HG03060 (cell line): ENCODE measurements around the gene NHLRC4.

Experiments used
- ATAC-seq: cut with Tn5 transposase; IDR thresholded peaks from one replicate; pipeline ENCODE4 v1.9.1; 2021; ENCODE audit warnings: low read depth, moderate number of reproducible peaks; ENCODE audit not compliant: unreplicated experiment

The NHLRC4 gene, protein sequence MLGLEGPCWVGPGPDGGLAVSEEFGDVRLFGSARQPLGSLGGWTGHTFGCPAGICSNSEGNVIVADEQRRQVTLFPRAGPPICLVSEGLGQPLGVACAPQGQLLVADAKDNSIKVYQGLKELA

DNA sequence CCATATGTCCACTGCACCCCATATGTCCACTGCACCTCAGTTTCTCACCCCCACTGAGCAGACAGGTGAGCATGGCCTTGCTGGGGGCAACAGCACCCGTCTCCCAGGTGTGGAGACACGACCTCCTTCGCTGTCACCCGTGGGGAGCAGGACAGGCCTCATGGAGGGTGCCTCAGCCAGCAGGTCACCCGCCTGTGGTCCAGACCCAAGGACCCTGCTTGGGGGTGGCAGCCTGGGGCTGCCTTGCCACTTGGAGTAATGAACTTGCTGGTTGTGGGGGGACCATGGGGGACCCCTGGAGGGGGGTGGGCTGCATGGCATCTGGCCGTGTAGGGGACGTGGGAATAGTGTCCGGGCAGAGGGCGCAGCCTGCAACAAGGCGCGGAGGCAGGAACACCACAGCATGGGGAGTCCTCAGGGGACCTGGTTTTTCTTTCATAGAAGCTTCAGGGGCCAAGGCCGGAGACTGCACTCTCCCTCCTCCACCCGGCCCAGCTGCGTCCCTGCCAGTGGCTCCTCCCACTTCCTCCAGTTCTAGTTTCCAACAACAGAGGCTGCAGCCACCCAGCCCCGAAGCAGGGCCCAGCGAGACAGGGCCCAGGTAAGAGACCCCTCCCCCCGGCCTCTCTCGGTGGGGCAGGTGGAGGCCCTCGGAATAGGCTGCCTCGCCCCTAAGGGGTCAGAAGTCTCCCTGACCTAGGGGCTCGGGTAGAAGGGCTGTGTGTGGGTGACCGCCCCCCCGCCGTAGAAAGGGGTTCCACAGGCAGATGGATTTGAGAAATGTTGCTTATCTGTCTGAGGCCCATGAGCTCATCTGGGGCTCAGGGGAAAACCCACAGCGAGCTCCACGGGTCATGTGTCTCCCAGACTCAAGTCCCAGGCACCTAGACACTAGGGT is at the start of gene NHLRC4:
Gene NHLRC4, plus strand, starts transcription at position 531 of the 898 bp plus-strand sequence. CDS start 1,043 bp downstream, outside the sequence.
- ATAC-seq: no peak

DNA sequence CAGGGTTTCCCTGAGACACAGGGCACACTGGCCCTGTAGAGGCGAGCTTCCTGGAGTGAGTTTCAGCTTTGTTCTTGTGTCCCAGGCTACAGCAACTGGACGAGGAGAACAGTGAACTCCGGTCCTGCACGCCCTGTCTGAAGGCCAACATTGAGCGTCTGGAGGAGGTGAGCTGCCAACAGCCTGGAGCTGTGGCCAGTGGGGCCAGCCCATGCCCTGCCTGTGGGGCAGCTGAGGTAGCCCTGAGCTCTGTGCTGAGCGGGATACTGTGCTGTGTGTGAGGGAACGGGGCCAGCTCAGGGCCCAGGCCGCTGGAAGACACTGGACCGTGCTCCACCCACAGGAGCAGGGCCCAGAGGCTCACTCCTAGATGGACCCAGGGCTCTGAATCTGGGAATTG is 47.9 kb upstream of the NHLRC4 start:
- no peak for ATAC-seq

DNA sequence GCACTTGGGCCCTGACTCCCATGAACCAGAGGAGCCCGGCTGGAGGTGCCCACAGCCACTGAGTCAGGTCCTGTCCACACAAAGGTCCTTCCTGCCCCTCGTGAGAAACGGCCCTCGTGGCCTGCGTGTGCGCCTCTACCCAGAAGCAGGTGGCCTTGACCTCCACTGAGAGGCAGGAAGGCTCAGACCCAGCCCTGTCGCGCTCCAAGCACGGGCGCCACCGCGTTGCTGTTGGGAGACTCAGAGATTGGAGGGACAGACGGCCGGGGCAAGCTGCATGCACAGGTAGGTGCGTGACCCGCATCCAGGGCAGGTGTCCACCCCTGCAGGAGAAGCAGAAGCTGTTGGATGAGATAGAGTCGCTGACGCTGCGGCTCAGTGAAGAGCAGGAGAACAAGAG is 47.4 kb upstream of the NHLRC4 start:
- ATAC-seq: no peak

DNA sequence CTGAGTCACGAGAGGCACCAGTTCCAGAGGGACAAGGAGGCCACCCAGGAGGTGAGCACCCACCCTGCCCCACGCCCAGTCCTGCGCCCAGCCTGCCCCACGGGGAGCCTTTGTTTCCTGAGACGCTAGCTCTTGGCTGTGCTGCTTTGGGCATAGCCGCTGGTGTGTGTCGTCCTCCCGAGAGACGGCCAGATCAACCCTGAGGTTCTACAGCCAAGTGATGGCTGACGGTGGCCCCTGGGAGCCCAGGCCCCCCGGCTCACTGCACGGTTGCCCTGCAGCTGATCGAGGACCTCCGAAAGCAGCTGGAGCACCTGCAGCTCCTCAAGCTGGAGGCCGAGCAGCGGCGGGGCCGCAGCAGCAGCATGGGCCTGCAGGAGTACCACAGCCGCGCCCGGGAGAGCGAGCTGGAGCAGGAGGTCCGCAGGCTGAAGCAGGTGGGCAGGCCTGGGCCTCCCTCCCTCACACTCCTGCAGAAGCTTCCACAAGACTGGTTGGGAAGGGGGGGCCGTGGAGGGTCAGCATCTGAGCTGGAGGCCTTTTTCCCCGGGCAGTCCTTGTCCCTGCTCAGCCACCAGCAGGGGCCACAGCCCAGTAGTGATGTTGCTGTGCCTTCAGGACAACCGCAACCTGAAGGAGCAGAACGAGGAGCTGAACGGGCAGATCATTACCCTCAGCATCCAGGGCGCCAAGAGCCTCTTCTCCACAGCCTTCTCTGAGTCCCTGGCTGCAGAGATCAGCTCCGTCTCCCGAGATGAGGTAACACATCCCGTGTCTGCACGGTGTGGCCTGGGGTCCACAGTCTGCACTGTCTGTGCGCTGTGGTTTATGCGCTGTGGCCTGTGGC is 46.7 kb upstream of the NHLRC4 start:
- no peak for ATAC-seq

DNA sequence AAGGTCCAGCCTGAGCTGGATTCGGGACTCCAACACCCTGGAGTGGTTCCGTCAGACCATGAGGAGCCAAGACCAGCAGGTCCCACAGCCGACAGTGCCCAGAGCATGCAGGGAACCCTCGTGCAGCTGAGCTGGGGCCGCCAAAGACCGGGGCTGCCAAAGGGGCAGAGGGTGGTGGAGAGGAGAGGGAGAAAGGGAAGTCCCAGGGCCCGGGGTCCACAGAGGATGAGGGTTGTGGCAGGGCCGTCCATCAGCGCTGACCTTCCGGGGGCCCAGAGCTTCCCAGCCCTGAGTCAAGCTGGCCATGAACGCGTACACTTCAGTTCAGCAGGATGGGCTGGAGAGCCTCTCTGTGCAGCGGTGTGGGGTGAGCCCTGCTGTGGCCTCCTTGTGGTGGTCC is 46.0 kb upstream of the NHLRC4 start:
- ATAC-seq: no peak

DNA sequence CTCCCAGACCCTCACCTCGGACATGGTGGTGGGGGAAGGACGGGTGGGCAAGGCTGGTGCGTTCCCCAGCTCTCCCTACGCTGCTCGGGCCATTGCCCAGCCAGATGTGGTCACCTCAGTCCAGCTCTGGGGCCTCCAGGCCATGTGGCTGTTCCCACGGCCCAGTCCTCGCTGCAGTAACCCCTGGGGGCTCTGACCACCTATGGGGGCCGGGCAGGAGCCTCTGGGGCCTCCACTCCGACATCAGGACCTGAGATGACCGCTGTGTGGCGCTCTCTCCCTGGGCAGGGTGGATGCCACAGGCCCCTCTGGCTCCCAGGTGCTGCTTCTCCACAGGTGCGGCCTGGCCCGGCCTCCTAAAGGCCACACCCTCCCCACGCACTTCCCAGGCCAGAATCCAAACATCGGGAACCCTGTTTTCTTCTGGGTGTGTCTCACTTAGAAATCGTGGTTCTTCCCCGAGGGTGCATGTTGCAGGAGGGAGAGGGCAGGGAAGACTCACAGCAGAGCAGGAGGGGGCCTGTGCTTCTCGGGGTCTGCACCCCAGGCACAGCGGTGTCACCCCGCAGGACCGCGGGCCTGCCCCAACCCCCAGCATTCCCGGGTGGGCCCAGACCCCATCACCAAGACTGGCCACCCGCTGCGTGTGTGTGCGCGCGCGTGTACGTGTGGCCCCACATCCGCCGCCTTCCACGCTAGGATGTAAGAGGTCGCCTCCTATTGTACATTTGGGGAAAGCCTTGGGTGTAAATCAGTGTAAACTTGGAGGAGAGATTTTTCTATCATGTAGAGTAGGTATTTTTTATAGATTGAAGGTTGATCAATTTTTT is 45.2 kb upstream of the NHLRC4 start:
- ATAC-seq: no peak

DNA sequence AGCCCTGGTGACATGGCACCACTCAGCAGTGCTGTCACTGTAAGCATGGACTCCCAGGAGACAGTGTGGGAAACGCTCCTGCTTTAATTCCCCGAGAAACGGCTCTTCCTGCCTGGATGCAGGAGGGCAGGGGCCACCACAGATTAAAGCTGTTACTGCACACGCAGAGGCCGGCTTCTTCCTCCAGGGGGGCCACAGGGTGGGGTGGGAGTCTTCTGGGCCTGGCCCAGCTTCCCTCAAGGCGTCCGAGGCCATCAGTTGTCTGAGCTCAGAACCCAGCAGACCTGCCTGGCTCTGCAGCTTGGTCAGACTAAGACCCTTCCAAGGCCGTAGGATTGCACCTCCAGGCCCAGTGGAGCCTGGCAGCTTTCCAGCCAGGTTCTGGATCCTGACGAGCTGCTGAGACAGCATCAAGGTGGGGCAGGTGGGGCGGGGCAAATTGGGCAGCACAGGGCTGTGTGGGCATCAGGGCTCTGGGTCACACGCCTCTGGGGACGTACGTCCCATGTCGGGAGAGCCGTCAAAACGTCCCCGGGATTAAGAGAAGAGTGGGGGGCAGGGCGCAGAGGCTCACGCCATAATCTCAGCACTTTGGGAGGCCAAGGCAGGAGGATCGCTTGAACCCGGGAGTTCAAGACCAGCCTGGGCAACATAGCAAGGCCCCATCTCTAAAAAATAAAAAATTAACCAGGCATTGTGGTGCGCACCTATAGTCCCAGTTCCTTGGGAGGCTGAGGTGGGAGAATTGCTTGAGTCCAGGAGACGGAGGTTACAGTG is 44.3 kb upstream of the NHLRC4 start:
- no peak for ATAC-seq

DNA sequence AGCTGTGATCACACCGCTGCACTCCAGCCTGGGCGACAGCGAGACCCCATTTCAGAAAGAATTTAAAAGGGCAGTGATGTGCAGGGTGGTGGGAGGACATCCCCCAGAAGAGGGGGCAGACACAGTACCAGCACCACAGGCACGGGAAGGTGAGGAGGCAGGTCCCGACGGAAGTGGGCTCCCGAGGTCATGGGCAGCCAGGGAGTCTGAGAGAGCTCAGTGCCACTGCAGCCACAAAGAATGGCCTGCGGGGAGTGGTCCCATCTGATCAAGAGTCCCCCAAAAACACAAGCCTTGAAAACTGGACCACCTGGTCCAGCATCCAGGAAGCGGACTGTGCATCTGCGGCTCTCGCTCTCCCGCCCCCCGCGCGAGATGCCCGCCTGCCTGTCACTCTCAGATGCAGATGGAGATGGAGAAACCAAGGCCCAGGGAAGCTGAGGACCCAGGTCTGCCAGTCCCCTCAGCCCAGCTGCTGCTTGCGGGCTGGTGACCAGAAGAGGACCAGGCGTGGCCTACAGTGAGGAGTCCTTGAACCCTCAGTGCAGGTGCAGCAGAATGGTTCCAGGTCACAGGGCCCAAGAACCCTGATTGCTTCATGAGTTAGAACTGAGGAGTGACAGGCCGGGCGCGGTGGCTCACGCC is 43.6 kb upstream of the NHLRC4 start:
- no peak for ATAC-seq

DNA sequence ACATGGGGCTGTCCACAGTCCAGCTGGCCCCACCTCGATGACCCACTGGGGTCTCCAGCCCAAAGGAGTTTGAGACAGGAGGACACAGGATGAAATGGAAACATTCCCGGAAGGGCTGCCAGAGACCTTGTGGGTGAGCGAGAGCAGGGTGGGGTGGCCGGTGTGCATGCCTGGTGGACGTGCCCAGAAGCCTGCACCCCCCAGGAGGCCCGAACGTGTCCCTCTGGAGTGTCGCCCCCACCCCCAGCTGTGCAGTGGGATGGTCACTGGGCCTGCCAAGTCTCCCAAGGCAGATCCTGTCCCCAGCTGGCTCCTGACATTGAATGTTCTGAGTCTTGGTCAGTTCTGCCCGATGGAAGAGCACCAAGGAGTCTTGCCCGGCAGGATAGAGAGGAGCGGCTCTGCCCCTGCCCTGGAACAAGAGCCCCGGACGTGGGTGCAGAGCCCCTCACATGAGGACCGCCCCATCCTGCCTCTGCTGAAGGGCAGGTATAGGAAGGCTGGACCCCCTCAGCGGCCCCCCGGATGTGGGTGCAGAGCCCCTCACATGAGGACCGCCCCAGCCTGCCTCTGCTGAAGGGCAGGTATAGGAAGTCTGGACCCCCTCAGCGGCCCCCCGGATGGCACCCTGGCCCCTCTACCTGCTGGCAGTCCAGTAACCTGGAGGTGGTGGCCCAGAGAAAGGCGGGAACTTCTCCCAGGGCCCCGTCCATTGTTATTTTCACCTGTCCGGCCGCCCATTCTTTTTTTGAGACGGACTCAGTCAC is 42.3 kb upstream of the NHLRC4 start:
- no peak for ATAC-seq

DNA sequence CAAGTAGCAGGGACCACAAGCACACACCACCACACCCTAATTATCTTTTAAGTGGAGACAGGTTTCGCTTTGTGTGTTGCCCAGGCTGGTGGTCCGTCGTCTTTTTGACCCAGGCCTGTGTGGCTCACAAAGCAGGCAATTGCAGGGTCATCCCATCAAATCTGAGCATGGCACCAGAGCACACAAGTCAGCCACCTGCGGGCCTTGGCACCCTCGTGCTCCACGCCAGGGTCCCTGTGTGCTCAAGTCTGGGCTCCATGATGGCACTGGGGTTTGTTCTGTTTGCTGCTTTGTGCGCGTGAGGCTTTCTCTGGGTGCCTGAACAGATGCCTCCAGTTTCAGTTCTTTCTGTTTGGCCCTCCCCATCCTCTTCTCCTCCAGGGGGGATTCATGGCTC is 41.7 kb upstream of the NHLRC4 start:
- no peak for ATAC-seq

DNA sequence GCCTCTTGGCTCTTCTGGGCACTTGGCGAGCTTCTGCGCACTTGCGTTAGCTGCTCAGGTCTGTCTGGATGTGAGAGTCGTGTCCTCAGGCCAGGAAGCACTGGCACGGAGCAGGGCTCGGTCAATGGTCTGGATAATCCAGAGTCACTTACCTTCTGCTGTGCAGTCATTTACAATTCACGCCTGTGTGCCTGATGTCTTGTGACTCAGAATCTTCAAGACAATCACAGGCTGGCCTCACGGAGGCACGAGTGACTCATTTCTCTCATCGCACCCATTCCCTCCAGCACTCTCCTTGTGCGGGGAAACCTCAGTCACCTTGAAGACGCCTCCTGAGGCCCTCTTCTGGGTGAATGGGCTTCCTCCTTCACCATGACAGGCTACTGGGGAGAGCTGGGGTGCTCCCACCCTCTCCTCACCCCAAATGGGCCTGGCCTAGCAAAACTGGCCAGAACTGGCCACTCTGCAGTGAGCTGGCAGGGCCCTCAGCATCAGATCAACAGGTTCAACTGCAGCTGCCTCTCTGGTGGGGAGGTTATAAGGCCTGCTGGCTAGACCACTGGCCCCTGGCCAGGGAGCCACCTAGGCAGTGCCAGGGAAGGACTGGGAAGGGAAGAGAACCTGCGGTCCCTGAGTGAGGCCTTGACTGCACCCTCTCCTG is 41.2 kb upstream of the NHLRC4 start:
- ATAC-seq: no peak

DNA sequence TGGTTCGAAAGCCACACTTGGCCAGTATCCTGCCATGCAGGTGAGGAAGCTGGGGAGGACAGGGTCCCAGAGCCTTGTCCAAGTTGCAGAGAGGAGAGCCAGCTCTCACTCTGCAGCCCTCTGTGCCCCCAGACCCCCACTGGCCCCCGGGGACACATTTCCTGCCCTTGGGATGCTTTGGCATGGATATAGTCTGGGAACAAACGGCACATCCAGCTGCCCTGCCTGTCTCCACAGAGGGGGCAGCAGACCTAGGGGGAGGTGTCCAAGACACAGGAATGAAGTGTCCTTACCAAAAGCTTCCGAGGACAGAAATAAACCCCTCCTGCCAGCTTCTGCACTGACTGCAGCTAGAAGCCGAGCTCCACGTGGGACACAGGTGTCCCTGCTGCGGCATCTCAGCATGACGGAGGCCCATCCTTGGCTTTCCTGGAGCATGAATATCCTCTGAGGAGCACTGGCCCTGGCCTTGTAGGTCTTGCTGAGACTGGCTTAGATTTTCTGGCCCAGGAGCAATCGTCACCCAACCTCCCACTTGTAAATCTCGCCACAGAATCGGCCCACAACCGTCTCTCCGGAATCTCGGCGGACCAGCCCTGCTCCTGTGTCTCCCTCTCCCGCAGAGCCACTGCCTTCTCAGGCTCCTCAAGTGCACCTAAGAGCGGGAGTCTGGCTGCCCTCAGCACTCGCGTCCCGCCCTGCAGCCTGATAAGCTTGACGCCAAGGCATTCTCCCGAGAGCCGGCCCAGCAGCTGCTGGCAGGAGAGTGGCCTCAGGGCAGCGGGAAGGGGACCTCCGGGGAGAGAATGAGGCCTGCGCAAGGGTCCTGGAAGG is 40.4 kb upstream of the NHLRC4 start:
- no peak for ATAC-seq

DNA sequence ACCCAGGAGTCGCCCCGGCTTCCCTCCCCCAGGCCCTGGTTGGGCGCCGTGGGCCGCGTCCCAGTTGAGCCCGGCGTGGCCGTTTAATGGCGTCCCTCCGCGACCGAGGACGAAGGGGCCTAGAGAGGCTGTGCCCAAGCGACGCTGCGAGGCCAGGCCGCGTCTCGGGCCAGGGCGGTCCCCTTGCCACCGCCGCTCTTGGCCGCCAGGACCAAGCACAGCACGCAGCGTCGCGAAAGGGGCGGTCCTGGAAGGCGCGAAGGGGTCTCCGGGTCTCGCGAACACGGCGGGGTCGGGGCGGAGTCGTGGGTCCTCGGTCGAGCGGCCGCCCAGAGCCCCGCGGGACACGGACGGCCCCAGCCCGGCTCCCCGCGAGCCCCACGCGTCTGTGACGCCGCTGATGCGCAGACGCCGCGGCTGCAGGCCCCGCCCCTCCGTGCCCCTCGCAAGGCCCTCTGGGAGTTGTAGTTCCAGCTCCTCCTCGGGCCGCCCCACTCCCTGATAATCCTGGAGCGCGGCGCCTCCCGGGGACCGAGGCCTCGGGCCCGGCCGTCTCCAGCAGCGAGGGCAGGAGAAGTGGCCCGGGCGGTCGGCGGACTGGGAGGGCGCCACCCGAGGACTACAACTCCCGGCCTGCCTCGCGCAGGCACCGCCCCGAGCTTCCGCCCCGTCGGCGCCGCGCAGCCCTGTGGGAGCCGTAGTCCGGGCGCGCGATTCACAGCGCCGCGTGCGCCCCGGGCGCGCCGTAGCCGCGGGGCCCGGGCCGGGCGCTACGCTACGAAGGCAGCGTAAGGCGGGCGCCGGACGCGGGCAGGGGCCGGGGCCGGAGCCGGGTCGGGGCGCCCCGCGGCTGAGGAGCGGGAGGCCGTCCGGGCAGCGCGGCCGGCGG is 39.5 kb upstream of the NHLRC4 start, which contains the start of gene CAPN15:
Gene CAPN15, plus strand, starts transcription at position 698 of the 889 bp plus-strand sequence. CDS start 19,127 bp downstream, outside the sequence.
- peak; percentile 36 for ATAC-seq

DNA sequence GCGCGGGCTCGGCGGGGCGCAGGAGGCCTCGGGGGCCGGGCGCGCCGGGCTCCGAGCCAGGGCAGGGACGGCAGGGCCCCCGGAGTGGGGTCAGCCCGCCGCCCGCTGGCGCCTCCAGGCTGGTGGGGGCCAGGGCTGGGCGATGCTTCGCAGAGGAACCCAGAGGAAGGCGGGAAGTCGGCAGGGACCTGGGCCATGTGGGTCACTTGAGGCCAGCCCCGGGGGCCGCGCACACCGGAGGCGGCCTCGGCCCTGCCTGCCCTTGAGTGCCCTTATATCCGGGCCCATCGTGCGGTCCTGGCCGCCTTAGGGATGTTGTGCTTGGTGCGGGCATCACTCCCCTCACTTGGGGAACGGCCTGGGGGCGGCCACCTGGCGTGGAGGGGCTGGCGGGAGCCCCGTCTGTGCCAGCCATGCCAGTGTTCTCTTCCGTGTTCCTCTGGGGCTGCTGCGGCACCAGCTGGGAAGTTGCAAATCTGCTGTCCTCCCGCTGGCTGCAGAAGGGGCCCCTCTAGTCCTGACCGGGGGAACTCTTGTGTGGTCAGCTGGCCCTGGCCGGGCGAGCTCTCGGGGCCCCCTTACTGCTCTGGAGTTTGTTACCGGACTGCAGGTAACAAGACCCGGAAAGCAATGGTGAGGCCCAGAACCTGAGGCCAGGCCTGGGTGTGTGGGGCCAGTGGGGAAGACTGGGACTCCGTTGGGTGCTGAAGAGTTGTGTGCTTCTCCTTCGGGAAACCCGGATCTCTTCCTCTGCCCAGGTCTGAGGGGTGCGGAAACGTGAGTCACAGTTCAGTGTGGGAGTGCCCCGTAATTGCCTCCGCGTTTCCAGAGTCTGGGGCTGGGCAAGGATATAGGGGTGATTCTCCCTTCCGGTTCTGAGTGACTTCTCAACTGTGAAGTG is 38.4 kb upstream of the NHLRC4 start:
- ATAC-seq: no peak

DNA sequence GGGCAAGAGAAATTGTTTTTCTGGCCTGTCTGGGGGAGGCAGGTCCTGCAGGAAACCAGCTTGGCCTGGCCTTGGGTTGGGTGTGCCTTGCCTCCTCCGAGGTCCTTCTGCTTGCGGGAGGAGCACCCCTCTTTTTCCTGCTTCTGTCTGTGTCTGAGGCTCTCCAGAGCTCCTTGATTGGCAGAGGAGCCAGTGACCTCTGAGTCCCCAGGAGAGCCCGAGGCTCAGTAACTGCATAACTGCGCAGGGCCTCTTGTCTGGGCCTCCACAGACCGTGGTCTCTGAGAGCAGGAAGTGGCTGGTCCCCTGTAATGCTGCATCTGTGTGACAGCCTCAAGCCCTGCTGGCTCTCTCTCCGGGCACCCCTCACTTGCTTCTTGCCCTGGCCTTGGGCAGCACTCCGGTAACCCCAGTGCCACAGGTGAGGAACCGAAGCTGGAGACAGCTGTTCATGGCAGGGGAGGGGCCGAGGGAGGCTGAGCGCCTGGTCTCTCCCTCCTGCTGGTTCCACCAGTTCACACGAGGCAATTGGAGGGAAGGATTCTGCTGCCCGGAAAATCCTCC is 37.7 kb upstream of the NHLRC4 start:
- ATAC-seq: no peak
